ENCODE data around the gene MICA. TPM values are rescaled to one million over a fixed set of nuclear protein-coding genes. Genes with fewer than 3 reads are reported as not detected.
"Not testable (repeated sequence)": the region's sequence is repeated elsewhere in the genome, so short reads cannot be mapped to it uniquely, and the experiment has no call there.

The MICA gene
- total RNA-seq, 4 donors from 2014 or later = 13.7 to 18.0 (median 16.6) TPM

DNA sequence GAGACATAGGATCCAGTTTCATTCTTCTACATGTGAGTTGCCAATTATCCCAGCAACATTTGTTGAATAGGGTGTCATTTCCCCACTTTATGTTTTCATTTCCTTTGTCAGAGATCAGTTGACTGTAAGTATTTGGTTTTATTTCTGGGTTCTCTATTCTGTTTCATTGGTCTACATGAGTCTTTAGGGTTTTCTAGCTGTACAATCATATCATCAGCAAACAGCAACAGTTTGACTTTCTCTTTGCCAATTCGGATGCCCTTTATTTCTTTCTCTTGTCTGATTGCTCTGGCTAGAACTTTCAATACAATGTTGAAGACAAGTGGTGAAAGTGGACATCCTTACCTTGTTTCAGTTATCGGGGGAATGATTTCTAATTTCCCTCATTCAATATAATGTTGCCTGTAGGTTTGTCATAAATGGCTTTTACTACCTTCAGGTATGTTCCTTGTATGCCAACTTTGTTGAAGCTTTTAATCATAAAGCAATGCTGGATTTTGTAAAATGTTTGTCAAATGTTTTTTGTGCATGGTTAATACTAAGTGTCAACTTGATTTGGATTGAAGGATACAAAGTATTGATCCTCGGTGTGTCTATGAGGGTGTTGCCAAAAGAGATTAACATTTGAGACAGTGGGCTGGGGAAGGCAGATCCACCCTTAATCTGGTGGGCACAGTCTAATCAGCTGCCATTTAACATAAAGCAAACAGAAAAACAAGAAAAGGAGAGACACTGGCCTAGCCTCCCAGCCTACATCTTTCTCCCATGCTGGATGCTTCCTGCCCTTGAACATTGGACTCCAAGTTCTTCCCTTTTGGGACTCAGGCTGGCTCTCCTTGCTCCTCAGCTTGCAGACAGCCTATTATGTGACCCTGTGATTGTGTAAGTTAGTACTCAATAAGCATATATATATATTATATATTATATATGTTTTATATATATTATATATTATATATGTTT lies 23.3 kb downstream of the MICA start:
- no peak for DNase-seq (ENCODE audit: low spot score)

GRCh38 chr6:31430449-31430848 lies 27.1 kb downstream of the MICA start:
- ATAC-seq (ENCODE audit: low FRiP score) (no peak), DNase-seq (ENCODE audit: low spot score) (no peak)
- TF ChIP-seq, protein P1, sequence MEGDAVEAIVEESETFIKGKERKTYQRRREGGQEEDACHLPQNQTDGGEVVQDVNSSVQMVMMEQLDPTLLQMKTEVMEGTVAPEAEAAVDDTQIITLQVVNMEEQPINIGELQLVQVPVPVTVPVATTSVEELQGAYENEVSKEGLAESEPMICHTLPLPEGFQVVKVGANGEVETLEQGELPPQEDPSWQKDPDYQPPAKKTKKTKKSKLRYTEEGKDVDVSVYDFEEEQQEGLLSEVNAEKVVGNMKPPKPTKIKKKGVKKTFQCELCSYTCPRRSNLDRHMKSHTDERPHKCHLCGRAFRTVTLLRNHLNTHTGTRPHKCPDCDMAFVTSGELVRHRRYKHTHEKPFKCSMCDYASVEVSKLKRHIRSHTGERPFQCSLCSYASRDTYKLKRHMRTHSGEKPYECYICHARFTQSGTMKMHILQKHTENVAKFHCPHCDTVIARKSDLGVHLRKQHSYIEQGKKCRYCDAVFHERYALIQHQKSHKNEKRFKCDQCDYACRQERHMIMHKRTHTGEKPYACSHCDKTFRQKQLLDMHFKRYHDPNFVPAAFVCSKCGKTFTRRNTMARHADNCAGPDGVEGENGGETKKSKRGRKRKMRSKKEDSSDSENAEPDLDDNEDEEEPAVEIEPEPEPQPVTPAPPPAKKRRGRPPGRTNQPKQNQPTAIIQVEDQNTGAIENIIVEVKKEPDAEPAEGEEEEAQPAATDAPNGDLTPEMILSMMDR (IDR thresholded peaks at IDR 0.05) = no peak

More for the DNA sequence above, 23.3 kb downstream of the MICA start:
- no peak for ATAC-seq (ENCODE audit: low FRiP score)
- TF ChIP-seq, protein P1 (IDR thresholded peaks at IDR 0.05) = no peak

- not testable (repeated sequence) for DNase-seq (ENCODE audit: low spot score); ATAC-seq (ENCODE audit: low FRiP score)
These were observed 31.7 kb downstream of the MICA start for GRCh38 chr6:31435051-31435450.

DNA sequence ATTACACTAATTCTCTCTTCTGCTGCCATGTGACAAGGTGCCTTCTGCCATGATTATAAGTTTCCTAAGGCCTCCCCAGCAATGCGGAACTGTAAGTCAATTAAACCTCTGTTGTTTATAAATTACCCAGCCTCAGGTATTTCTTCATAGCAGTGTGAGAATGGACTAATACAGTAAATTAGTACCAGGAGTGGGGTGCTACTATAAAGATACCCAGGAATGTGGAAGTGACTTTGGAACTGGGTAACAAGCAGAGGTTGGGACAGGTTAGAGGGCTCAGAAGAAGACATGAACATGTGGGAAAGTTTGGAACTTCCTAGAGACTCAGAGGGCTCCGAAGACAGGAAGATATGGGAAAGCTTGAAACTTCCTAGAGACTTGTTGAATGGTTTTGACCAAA lies 34.8 kb downstream of the MICA start:
- no peak for ATAC-seq (ENCODE audit: low FRiP score)
- DNase-seq (ENCODE audit: low spot score) = no peak
- TF ChIP-seq, protein P1 (IDR thresholded peaks at IDR 0.05) = no peak

DNA sequence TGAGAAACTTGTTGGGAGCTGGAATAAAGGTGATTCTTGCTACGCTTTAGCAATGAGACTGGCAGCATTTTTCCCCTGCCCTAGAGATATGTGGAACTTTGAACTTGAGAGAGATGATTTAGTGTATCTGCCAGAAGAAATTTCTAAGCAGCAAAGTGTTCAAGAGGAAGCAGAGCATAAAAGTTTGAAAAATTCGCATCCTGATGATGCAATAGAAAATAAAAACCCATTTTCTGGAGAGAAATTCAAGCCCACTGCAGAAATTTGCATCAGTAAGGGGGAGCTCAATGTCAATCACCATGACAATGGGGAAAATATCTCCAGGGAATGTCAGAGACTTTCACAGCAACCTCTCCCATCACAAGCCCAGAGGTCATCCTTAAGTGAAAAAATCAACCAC lies 35.3 kb downstream of the MICA start:
- DNase-seq (ENCODE audit: low spot score) (no peak), ATAC-seq (ENCODE audit: low FRiP score) (no peak)
- TF ChIP-seq, protein P1 (IDR thresholded peaks at IDR 0.05) = no peak

GRCh38 chr6:31441365-31442267 lies 38.2 kb downstream of the MICA start:
- DNase-seq (ENCODE audit: low spot score) (peak; percentile 94), ATAC-seq (ENCODE audit: low FRiP score) (peak; percentile 86)
- TF ChIP-seq, protein P1 (IDR thresholded peaks at IDR 0.05) = peak in 1 of 3 donors; percentile 70

- TF ChIP-seq, protein P1 (IDR thresholded peaks at IDR 0.05) = no peak
- peak; percentile 51 for ATAC-seq (ENCODE audit: low FRiP score)
- DNase-seq (ENCODE audit: low spot score) = no peak
These were observed 43.1 kb downstream of the MICA start for GRCh38 chr6:31446481-31446880.

DNA sequence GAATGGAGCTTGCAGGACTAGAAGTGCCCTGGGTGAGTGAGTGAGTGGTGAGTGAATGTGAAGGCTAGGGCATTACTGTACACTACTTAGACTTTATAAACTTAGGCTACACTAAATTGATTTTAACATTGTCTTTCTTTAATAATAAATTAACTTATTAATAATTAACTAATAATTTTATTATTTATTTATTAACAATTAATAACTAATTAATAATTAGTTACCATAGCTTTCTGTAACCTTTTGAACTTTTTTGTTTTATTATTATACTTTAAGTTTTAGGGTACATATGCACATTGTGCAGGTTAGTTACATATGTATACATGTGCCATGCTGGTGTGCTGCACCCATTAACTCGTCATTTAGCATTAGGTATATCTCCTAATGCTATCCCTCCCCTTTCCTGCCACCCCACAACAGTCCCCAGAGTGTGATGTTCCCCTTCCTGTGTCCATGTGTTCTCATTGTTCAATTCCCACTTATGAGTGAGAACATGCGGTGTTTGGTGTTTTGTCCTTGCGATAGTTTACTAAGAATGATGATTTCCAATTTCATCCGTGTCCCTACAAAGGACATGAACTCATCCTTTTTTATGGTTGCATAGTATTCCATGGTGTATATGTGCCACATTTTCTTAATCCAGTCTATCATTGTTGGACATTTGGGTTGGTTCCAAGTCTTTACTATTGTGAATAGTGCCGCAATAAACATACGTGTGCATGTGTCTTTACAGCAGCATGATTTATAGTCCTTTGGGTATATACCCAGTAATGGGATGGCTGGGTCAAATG lies 43.8 kb downstream of the MICA start:
- DNase-seq (ENCODE audit: low spot score); ATAC-seq (ENCODE audit: low FRiP score): not testable (repeated sequence)

All from omental fat pad (tissue), 4 donors.